GM18858 (cell line): ENCODE results near the gene ZNF331.

Experiments
- ATAC-seq: cut with Tn5 transposase; IDR thresholded peaks from one replicate; pipeline ENCODE4 v1.9.1; 2021; ENCODE audit not compliant: unreplicated experiment

Gene ZNF331

DNA sequence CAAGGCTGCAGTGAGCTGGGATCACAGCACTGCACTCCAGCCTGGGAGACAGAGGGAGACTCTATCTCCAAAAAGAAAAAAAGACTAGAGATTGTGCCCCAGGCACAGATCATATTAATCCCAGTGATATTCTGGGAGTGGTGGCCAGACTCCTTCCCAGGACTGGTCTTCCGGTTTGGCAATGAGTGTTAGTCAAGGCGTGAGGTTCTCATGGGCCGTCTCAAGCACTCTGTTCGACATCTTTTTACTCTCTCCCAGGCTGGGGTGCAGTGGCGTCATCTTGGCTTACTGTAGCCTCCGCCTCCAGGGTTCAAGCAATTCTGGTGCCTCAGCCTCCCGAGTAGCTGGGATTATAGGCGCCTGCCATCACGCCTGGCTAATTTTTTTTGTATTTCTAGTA is 88.5 kb downstream of the ZNF331 start:
- no peak for ATAC-seq

DNA sequence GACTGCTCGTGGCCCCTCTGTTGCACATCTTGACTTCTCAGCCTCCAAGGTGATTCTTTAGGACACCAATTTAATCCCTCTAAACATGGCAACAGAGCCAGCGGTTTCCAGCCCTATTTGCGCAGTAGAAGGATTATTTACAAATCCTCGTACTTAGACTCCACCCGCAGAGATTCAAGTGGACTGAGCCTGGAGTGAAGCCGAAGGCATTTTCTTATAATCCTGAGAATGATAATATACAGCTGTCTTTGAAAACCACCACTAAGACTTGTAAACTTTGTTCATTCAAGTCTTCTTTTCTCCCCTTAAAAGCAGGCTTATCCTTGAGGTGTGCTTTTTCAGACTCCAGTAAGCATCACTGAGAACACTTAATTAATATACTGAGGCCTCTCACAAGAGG is 89.0 kb downstream of the ZNF331 start:
- no peak for ATAC-seq
